Measurements from ENCODE around the gene NFS1. TPM values are rescaled to one million over a fixed set of nuclear protein-coding genes. Genes with fewer than 3 reads are reported as not detected.

The NFS1 gene
- total RNA-seq, 2 experiments from 2014 or later, result 32.7 to 34.7 TPM

- ChIA-PET CTCF (interaction anchor here (0.8 to 1.4 kb wide), 2 partner anchors 47 to 48 kb away, joined by 3 read pairs; no protein-coding TSS in a partner anchor), POLR2A (interaction anchor here (1.0 to 4.6 kb wide), 4 partner anchors 8 to 288 kb away, joined by 4 to 34 read pairs (median 10); partner anchors contain the start of genes RBM39 and SCAND1)
- Mint-ChIP-seq H3K36me3 (ENCODE audit: low read depth) (peaks cover 55% of the 10 kb centered on the region), H3K9me3 (ENCODE audit: insufficient read depth) (no peaks in the 10 kb centered on the region), H3K27ac (peak overlapping the region; percentile 35), H3K27me3 (ENCODE audit: low read depth) (no peaks in the 10 kb centered on the region), H3K4me1 (ENCODE audit: low read depth) (peaks cover 26% of the 10 kb centered on the region), H3K4me3 (no peak overlapping the region)
- ATAC-seq, result no peak
- DNase-seq, result no peak
These were observed 33.2 kb downstream of the NFS1 start for GRCh38 chr20:35665949-35666288.

DNA sequence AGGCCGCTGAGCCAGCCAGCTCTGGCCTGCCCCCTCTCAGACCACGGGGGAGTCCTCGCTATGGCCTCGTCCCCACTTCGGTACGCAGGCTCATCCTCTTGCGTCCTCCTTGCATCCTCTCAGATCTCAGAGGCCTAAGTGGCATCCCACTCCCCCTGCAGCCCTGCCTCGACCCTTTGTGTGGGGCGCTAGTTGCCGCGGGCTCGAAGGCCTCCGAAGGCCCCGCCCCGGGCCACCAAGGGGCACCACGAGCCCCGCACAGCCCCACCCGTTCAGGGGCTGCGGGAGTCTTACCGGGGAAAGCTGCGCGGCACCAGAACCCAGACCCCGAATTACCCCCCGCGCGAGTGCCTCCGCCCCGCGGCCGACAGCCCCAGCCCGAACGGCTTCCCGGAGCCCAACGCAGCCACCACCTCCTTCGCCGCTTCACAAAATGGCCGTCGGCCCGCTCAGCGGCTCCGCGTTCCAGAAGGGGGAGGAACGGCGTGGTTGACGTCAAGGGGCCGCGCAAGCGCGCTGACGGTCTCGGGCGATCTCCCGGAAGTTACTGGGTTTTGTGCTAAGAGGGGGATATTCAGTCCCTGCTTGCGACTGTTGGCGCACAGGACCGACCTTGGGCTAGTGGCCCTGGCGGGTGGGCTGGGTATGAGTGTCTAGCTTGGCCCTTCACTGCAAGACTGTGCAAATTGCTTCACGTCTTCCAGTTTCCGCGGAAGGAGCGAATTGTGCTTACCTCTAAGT, 34.5 kb downstream of the NFS1 start, which contains the start of the genes CPNE1 and RBM12:
Gene CPNE1 (minus strand): TSS at position 435 of the 741 bp plus-strand sequence. CDS start 31,977 bp downstream, outside the sequence.
Gene RBM12 (minus strand): TSS at position 435 of the 741 bp plus-strand sequence. CDS start 9,578 bp downstream, outside the sequence.
- ChIA-PET POLR2A (interaction anchor here (0.6 to 4.6 kb wide), 21 partner anchors 9 to 289 kb away, joined by 3 to 72 read pairs (median 5); partner anchors contain the start of genes CEP250, NFS1, RBM39 and ROMO1), CTCF (interaction anchor here (1.1 to 5.3 kb wide), 9 partner anchors 11 to 289 kb away, joined by 3 to 19 read pairs (median 4); partner anchors contain the start of genes NFS1, ROMO1 and SCAND1)
- peak; percentile 96 for DNase-seq
- peak within 1 kb of the TSS; percentile 99 for H3K27ac Mint-ChIP-seq
- no peaks in the 10 kb centered on the region for H3K9me3 Mint-ChIP-seq (ENCODE audit: insufficient read depth)
- peaks cover 47% of the 10 kb centered on the region for H3K36me3 Mint-ChIP-seq (ENCODE audit: low read depth)
- peak within 1 kb of the TSS; percentile 96 for H3K4me3 Mint-ChIP-seq
- H3K4me1 Mint-ChIP-seq (ENCODE audit: low read depth), result peaks cover 38% of the 10 kb centered on the region
- ATAC-seq, result peak; percentile 80
- H3K27me3 Mint-ChIP-seq (ENCODE audit: low read depth), result no peaks in the 10 kb centered on the region

- H3K36me3 Mint-ChIP-seq (ENCODE audit: low read depth), result peaks cover 47% of the 10 kb centered on the region
- peaks cover 46% of the 10 kb centered on the region for H3K4me1 Mint-ChIP-seq (ENCODE audit: low read depth)
- no peaks in the 10 kb centered on the region for H3K27me3 Mint-ChIP-seq (ENCODE audit: low read depth)
- peak; percentile 79 for DNase-seq
- POLR2A ChIA-PET, result interaction anchor here (0.6 to 4.6 kb wide), 27 partner anchors 8 to 932 kb away, joined by 3 to 72 read pairs (median 4); partner anchors contain the start of genes CEP250, NFS1, RBM39 and ROMO1
- peak overlapping the region; percentile 99 for H3K27ac Mint-ChIP-seq
- peak; percentile 52 for ATAC-seq
- H3K4me3 Mint-ChIP-seq, result peak overlapping the region; percentile 96
- H3K9me3 Mint-ChIP-seq (ENCODE audit: insufficient read depth), result no peaks in the 10 kb centered on the region
- CTCF ChIA-PET, result interaction anchor here (0.6 to 5.3 kb wide), 10 partner anchors 10 to 1613 kb away, joined by 3 to 19 read pairs (median 4); partner anchors contain the start of genes NFS1, ROMO1 and SCAND1
These were observed 35.4 kb downstream of the NFS1 start for GRCh38 chr20:35663516-35664465.

GRCh38 chr20:35662551-35662950, 36.6 kb downstream of the NFS1 start:
- peak overlapping the region; percentile 96 for H3K4me3 Mint-ChIP-seq
- DNase-seq, result no peak
- peaks cover 53% of the 10 kb centered on the region for H3K4me1 Mint-ChIP-seq (ENCODE audit: low read depth)
- ChIA-PET POLR2A (interaction anchor here (2.0 to 4.6 kb wide), 6 partner anchors 37 to 291 kb away, joined by 5 to 72 read pairs (median 24); partner anchors contain the start of genes NFS1, RBM39, ROMO1 and SCAND1), CTCF (interaction anchor here (1.3 to 5.3 kb wide), 3 partner anchors 77 to 291 kb away, joined by 3 to 18 read pairs (median 3); partner anchors contain the start of gene SCAND1)
- peaks cover 42% of the 10 kb centered on the region for H3K36me3 Mint-ChIP-seq (ENCODE audit: low read depth)
- peak overlapping the region; percentile 86 for H3K27ac Mint-ChIP-seq
- H3K27me3 Mint-ChIP-seq (ENCODE audit: low read depth), result no peaks in the 10 kb centered on the region
- no peak for ATAC-seq
- H3K9me3 Mint-ChIP-seq (ENCODE audit: insufficient read depth), result no peaks in the 10 kb centered on the region

- ATAC-seq, result no peak
- ChIA-PET CTCF (interaction anchor here (1.3 to 5.3 kb wide), 4 partner anchors 31 to 291 kb away, joined by 3 to 29 read pairs (median 12); partner anchors contain the start of gene SCAND1), POLR2A (interaction anchor here (0.9 to 4.6 kb wide), 4 partner anchors 43 to 292 kb away, joined by 3 to 34 read pairs (median 7); partner anchors contain the start of genes RBM39 and SCAND1)
- DNase-seq, result no peak
- H3K4me1 Mint-ChIP-seq (ENCODE audit: low read depth), result peaks cover 60% of the 10 kb centered on the region
- peaks cover 48% of the 10 kb centered on the region for H3K36me3 Mint-ChIP-seq (ENCODE audit: low read depth)
- peak overlapping the region; percentile 96 for H3K4me3 Mint-ChIP-seq
- no peaks in the 10 kb centered on the region for H3K9me3 Mint-ChIP-seq (ENCODE audit: insufficient read depth)
- H3K27ac Mint-ChIP-seq, result peak overlapping the region; percentile 86
- no peaks in the 10 kb centered on the region for H3K27me3 Mint-ChIP-seq (ENCODE audit: low read depth)
These were observed 37.2 kb downstream of the NFS1 start for GRCh38 chr20:35661908-35662307.

DNA sequence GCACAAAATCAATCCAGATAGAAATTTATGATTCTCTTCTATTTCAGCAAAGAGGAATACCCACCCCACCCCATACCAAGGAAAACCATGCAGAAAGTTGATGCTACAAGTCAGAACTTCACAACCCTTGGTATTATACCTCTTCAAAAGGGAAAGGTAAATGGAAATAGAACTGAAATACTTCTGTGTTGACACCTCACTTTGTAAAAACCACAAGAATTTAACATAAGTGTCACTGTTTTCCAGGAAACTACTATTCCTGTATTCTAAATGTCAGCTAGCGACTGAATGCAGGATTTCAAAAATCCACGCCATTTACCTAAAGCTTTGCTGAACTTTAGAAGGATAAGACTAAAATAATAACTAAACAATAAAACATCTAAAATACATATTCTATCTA, 38.1 kb downstream of the NFS1 start:
- DNase-seq (no peak), ATAC-seq (peak; percentile 11)
- ChIA-PET CTCF (interaction anchor here (1.0 to 5.3 kb wide), 8 partner anchors 13 to 292 kb away, joined by 3 to 29 read pairs (median 4); partner anchors contain the start of genes SCAND1 and SPAG4), POLR2A (interaction anchor here (0.8 to 4.6 kb wide), 5 partner anchors 30 to 293 kb away, joined by 3 to 34 read pairs (median 3); partner anchors contain the start of genes RBM39 and SCAND1)
- Mint-ChIP-seq H3K36me3 (ENCODE audit: low read depth) (peaks cover 53% of the 10 kb centered on the region), H3K9me3 (ENCODE audit: insufficient read depth) (no peaks in the 10 kb centered on the region), H3K27ac (no peak overlapping the region), H3K4me3 (peak overlapping the region; percentile 96), H3K27me3 (ENCODE audit: low read depth) (no peaks in the 10 kb centered on the region), H3K4me1 (ENCODE audit: low read depth) (peaks cover 63% of the 10 kb centered on the region)

DNA sequence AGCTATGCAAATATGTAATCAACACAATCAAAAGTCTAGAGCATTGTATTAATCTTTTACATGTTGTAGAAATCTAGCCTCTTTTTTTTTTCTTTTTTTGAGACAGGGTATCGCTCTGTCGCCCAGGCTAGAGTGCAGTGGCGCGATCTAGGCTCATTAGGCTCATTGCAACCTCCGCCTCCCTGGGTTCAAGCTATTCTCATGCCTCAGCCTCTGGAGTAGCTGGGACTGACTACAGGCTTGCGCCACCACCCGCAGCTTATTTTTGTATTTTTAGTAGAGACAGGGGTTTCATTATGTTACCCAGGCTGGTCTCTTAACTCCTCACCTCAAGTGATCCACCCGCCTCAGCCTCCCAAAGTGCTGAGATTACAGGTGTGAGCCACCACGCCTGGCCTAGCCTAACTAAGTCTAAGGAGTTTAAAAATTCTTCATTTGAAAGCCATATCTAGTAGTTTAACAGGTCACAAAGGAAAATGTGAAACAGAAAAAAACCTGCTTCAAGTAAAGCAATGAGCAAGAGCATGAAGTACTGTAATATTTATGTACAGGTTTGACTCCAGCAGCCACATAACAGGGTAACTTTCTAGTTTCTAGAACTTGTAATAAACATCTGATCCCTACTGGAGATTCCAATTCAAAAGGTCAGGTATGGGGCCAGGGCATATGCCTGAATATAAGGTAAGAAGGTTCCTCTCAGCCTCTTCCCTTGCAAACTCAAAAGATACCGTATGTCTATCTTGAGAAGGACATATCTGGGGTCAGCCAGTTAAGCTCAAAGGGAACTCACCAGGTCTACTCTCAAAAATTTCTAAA, 38.8 kb downstream of the NFS1 start:
- DNase-seq (no peak), ATAC-seq (no peak)
- no peaks in the 10 kb centered on the region for H3K9me3 Mint-ChIP-seq (ENCODE audit: insufficient read depth)
- peak overlapping the region; percentile 96 for H3K4me3 Mint-ChIP-seq
- H3K27ac Mint-ChIP-seq, result peak overlapping the region; percentile 70
- ChIA-PET CTCF (interaction anchor here (0.6 to 5.3 kb wide), 10 partner anchors 12 to 293 kb away, joined by 3 to 29 read pairs (median 4); partner anchors contain the start of genes SCAND1 and SPAG4), POLR2A (interaction anchor here (0.6 to 1.6 kb wide), 3 partner anchors 16 to 200 kb away, joined by 3 to 11 read pairs (median 5); partner anchors contain the start of gene RBM39)
- peaks cover 55% of the 10 kb centered on the region for H3K36me3 Mint-ChIP-seq (ENCODE audit: low read depth)
- H3K27me3 Mint-ChIP-seq (ENCODE audit: low read depth), result no peaks in the 10 kb centered on the region
- H3K4me1 Mint-ChIP-seq (ENCODE audit: low read depth), result peaks cover 63% of the 10 kb centered on the region

- Mint-ChIP-seq H3K27ac (peak overlapping the region; percentile 4), H3K36me3 (ENCODE audit: low read depth) (peaks cover 34% of the 10 kb centered on the region), H3K9me3 (ENCODE audit: insufficient read depth) (no peaks in the 10 kb centered on the region), H3K27me3 (ENCODE audit: low read depth) (no peaks in the 10 kb centered on the region), H3K4me3 (no peak overlapping the region), H3K4me1 (ENCODE audit: low read depth) (peaks cover 52% of the 10 kb centered on the region)
- ATAC-seq (no peak), DNase-seq (no peak)
- POLR2A ChIA-PET, result no interaction called here
- CTCF ChIA-PET, result interaction anchor here (0.8 to 2.0 kb wide), 4 partner anchors 11 to 297 kb away, joined by 3 to 5 read pairs (median 4); partner anchors contain the start of gene SCAND1
These were observed 41.9 kb downstream of the NFS1 start for GRCh38 chr20:35657271-35657670.

GRCh38 chr20:35654415-35654814, 44.7 kb downstream of the NFS1 start:
- DNase-seq (no peak), ATAC-seq (no peak)
- H3K27me3 Mint-ChIP-seq (ENCODE audit: low read depth), result no peaks in the 10 kb centered on the region
- no peaks in the 10 kb centered on the region for H3K9me3 Mint-ChIP-seq (ENCODE audit: insufficient read depth)
- ChIA-PET CTCF (interaction anchor here (1.0 to 1.1 kb wide), 2 partner anchors 10 to 195 kb away, joined by 3 to 4 read pairs; partner anchors contain the start of genes CPNE1 and RBM12), POLR2A (interaction anchor here (1.3 kb wide), 1 partner anchor 10 kb away, joined by 8 read pairs; the partner anchor contains the start of genes CPNE1 and RBM12)
- H3K4me3 Mint-ChIP-seq, result no peak overlapping the region
- peaks cover 45% of the 10 kb centered on the region for H3K36me3 Mint-ChIP-seq (ENCODE audit: low read depth)
- no peak overlapping the region for H3K27ac Mint-ChIP-seq
- H3K4me1 Mint-ChIP-seq (ENCODE audit: low read depth), result peaks cover 32% of the 10 kb centered on the region

- no peaks in the 10 kb centered on the region for H3K27me3 Mint-ChIP-seq (ENCODE audit: low read depth)
- H3K27ac Mint-ChIP-seq, result no peak overlapping the region
- H3K9me3 Mint-ChIP-seq (ENCODE audit: insufficient read depth), result no peaks in the 10 kb centered on the region
- DNase-seq (no peak), ATAC-seq (no peak)
- peaks cover 27% of the 10 kb centered on the region for H3K4me1 Mint-ChIP-seq (ENCODE audit: low read depth)
- peaks cover 47% of the 10 kb centered on the region for H3K36me3 Mint-ChIP-seq (ENCODE audit: low read depth)
- H3K4me3 Mint-ChIP-seq, result no peak overlapping the region
- ChIA-PET CTCF (interaction anchor here (1.0 to 1.1 kb wide), 2 partner anchors 10 to 194 kb away, joined by 3 to 4 read pairs; partner anchors contain the start of genes CPNE1 and RBM12), POLR2A (interaction anchor here (0.7 to 1.3 kb wide), 2 partner anchors 10 to 46 kb away, joined by 3 to 8 read pairs; partner anchors contain the start of genes CPNE1, RBM12 and ROMO1)
These were observed 45.3 kb downstream of the NFS1 start for GRCh38 chr20:35653893-35654292.
